ENCODE measurements around the gene SRGAP1.
"Not testable (repeated sequence)": the region's sequence is repeated elsewhere in the genome, so short reads cannot be mapped to it uniquely, and the experiment has no call there.

SRGAP1 gene

DNA sequence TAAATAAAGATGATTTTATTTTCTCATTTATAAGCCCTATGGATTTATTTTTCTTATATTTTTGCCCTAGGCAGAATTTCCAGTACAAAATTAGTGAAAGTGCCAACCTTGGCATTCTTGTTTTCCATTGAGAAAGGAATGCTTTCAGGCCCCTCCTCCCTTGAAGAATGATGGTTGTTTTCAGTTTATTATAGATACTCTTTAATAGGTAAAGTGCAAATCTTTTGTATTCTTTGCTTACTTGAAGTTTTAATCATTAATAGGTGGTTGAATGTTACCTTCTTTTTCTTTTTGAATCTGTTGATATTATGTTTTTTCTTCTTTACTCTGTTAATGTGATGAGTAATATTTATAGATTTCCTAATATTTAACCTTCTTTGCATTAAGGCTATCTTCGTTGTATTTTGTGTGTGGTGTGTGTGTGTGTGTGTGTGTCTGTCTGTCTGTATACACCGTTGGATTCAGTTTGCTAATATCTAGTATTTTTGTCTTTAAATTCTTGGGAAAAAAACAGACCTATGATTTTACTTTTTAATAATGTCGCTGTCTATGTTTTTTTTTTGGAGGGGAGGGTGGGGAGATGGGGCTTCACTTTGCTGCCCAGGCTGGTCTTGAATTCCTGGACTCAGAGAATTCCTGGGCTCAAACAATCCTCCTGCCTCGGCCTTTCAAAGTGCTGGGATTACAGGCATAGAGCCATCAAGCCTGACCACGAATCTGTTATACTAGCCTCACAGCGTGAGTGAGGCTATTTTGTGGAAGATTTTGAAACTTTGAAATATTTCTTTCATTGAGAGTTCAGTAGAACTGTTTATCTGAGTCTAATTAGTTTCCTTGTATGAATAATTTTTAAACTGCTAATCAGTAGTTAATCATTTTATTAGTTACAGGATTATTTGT lies 13.5 kb downstream of the SRGAP1 start:
- POLR2A ChIA-PET = no interaction called here

DNA sequence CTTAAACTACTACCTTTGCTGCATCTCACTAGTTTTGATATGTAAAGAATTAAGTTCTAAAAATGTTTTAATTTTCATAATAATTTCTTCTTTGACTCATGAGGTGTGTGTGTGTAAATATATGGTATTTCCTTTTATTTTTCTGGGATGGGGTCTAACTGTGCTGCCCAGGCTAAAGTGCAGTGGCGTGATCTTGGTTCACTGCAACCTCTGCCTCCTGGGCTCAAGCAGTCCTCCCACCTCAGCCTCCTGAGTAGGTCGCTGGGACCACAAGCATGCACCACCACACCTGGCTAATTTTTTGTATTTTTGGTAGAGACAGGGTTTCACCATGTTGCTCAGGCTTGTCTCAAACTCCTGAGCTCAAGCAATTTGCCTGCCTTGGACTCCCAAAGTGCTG lies 15.4 kb downstream of the SRGAP1 start:
- H3K4me1 ChIP-seq (ENCODE audit: control extremely low read depth in 1 of 4, control insufficient read depth in 4 of 4, insufficient read depth in 4 of 4, low read length in 3 of 4); H3K4me3 ChIP-seq (ENCODE audit: control insufficient read depth in 1 of 7, extremely low read depth in 1 of 7, insufficient read depth in 4 of 7, low read depth in 2 of 7, low read length in 6 of 7); CTCF ChIA-PET; H3K27me3 ChIP-seq (replicated peaks in 2 of 5; ENCODE audit: control insufficient read depth in 4 of 5, insufficient read depth in 5 of 5, low read length in 4 of 5); H3K27ac ChIP-seq (ENCODE audit: insufficient read depth in 1 of 2, low read depth in 1 of 2, low read length in 2 of 2, poor library complexity in 1 of 2, severe bottlenecking in 2 of 2); H3K36me3 ChIP-seq (ENCODE audit: control insufficient read depth in 4 of 4, insufficient read depth in 4 of 4, low read length in 3 of 4); DNase-seq; POLR2A ChIA-PET; H3K9me3 ChIP-seq (ENCODE audit: control extremely low read depth in 1 of 5, control insufficient read depth in 4 of 5, insufficient read depth in 2 of 5, low read depth in 1 of 5, low read length in 4 of 5): not testable (repeated sequence)
- WGBS (ENCODE audit: insufficient coverage) = 100% methylated on average over 2 of the region's 2 CpGs

More for the DNA sequence above, 13.5 kb downstream of the SRGAP1 start:
- DNase-seq = no peak
- WGBS (ENCODE audit: insufficient coverage) = 100% methylated on average over 2 of the region's 6 CpGs
- no peak overlapping the region for H3K4me3 ChIP-seq (ENCODE audit: control insufficient read depth in 1 of 7, extremely low read depth in 1 of 7, insufficient read depth in 4 of 7, low read depth in 2 of 7, low read length in 6 of 7)
- no peaks in the 10 kb centered on the region for H3K27me3 ChIP-seq (replicated peaks in 2 of 5; ENCODE audit: control insufficient read depth in 4 of 5, insufficient read depth in 5 of 5, low read length in 4 of 5)
- H3K27ac ChIP-seq (ENCODE audit: insufficient read depth in 1 of 2, low read depth in 1 of 2, low read length in 2 of 2, poor library complexity in 1 of 2, severe bottlenecking in 2 of 2) = no peak overlapping the region
- no peaks in the 10 kb centered on the region for H3K4me1 ChIP-seq (ENCODE audit: control extremely low read depth in 1 of 4, control insufficient read depth in 4 of 4, insufficient read depth in 4 of 4, low read length in 3 of 4)
- H3K9me3 ChIP-seq (ENCODE audit: control extremely low read depth in 1 of 5, control insufficient read depth in 4 of 5, insufficient read depth in 2 of 5, low read depth in 1 of 5, low read length in 4 of 5) = no peaks in the 10 kb centered on the region
- no peaks in the 10 kb centered on the region for H3K36me3 ChIP-seq (ENCODE audit: control insufficient read depth in 4 of 4, insufficient read depth in 4 of 4, low read length in 3 of 4)
- CTCF ChIA-PET = no interaction called here

DNA sequence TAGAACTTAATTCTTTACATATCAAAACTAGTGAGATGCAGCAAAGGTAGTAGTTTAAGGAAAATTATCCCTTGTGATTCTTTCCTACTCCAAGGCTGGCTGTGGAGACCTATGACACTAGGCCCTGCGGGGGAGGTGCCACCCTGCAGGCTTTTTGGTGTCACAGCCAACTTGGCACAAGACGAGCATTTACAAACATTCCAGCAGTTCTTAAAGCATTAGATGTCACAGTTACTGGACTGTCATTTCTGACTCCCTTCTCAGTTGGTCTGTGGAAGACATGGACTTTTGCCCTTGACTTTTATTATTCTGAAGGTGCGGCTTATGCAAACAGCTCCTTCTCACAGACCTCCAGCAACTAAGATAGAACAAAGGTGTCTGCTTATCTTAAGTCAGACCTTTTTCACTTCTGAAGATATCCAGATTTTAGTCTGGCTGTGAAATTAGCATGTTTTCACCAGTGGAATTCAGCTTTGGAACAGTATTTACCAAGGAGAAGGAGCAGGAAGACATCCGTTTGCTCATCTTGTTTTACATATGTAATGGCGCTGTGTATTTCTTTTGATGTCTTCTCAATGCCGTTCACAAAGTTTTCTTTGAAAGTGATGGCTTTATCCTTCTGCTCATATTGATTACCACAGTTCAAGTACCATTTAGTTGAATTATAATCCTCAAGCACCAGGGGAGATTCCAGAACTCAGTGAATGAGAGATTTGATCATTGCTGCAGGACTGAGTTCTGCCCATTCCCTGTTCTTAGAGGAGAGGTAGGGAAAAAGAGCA lies 17.9 kb downstream of the SRGAP1 start:
- no peak overlapping the region for H3K4me3 ChIP-seq (ENCODE audit: control insufficient read depth in 1 of 7, extremely low read depth in 1 of 7, insufficient read depth in 4 of 7, low read depth in 2 of 7, low read length in 6 of 7)
- ChIA-PET CTCF (no interaction called here), POLR2A (no interaction called here)
- no peaks in the 10 kb centered on the region for H3K9me3 ChIP-seq (ENCODE audit: control extremely low read depth in 1 of 5, control insufficient read depth in 4 of 5, insufficient read depth in 2 of 5, low read depth in 1 of 5, low read length in 4 of 5)
- no peaks in the 10 kb centered on the region for H3K27me3 ChIP-seq (replicated peaks in 2 of 5; ENCODE audit: control insufficient read depth in 4 of 5, insufficient read depth in 5 of 5, low read length in 4 of 5)
- no peak overlapping the region for H3K27ac ChIP-seq (ENCODE audit: insufficient read depth in 1 of 2, low read depth in 1 of 2, low read length in 2 of 2, poor library complexity in 1 of 2, severe bottlenecking in 2 of 2)
- 100% methylated on average over 6 of the region's 6 CpGs for WGBS (ENCODE audit: insufficient coverage)
- no peak for DNase-seq
- no peaks in the 10 kb centered on the region for H3K36me3 ChIP-seq (ENCODE audit: control insufficient read depth in 4 of 4, insufficient read depth in 4 of 4, low read length in 3 of 4)
- H3K4me1 ChIP-seq (ENCODE audit: control extremely low read depth in 1 of 4, control insufficient read depth in 4 of 4, insufficient read depth in 4 of 4, low read length in 3 of 4) = no peaks in the 10 kb centered on the region

DNA sequence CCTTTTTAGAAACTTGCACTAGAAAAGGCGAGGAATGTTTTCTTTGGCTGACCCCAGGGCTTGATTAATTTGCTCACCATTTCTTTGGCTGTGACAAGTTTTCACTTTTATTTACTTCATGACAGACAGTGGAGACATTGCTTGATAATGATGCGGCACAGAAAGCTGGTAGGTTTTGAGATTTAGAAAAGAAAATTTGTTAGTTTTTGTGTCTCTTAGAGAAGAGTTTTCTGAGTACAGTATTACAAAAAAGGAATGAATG lies 18.4 kb downstream of the SRGAP1 start:
- Histone ChIP-seq H3K4me1 (ENCODE audit: control extremely low read depth in 1 of 4, control insufficient read depth in 4 of 4, insufficient read depth in 4 of 4, low read length in 3 of 4) (no peaks in the 10 kb centered on the region), H3K27ac (ENCODE audit: insufficient read depth in 1 of 2, low read depth in 1 of 2, low read length in 2 of 2, poor library complexity in 1 of 2, severe bottlenecking in 2 of 2) (no peak overlapping the region), H3K36me3 (ENCODE audit: control insufficient read depth in 4 of 4, insufficient read depth in 4 of 4, low read length in 3 of 4) (no peaks in the 10 kb centered on the region), H3K27me3 (replicated peaks in 2 of 5; ENCODE audit: control insufficient read depth in 4 of 5, insufficient read depth in 5 of 5, low read length in 4 of 5) (no peaks in the 10 kb centered on the region), H3K4me3 (ENCODE audit: control insufficient read depth in 1 of 7, extremely low read depth in 1 of 7, insufficient read depth in 4 of 7, low read depth in 2 of 7, low read length in 6 of 7) (no peak overlapping the region), H3K9me3 (ENCODE audit: control extremely low read depth in 1 of 5, control insufficient read depth in 4 of 5, insufficient read depth in 2 of 5, low read depth in 1 of 5, low read length in 4 of 5) (no peaks in the 10 kb centered on the region)
- WGBS (ENCODE audit: insufficient coverage) = 100% methylated on average over 1 of the region's 2 CpGs
- DNase-seq = no peak
- POLR2A ChIA-PET = no interaction called here
- CTCF ChIA-PET = no interaction called here

GRCh38 chr12:63863658-63864453 lies 19.4 kb downstream of the SRGAP1 start:
- CTCF ChIA-PET = no interaction called here
- 92% methylated on average over 3 of the region's 5 CpGs for WGBS (ENCODE audit: insufficient coverage)
- H3K27me3 ChIP-seq (replicated peaks in 2 of 5; ENCODE audit: control insufficient read depth in 4 of 5, insufficient read depth in 5 of 5, low read length in 4 of 5) = no peaks in the 10 kb centered on the region
- H3K36me3 ChIP-seq (ENCODE audit: control insufficient read depth in 4 of 4, insufficient read depth in 4 of 4, low read length in 3 of 4) = no peaks in the 10 kb centered on the region
- H3K27ac ChIP-seq (ENCODE audit: insufficient read depth in 1 of 2, low read depth in 1 of 2, low read length in 2 of 2, poor library complexity in 1 of 2, severe bottlenecking in 2 of 2) = no peak overlapping the region
- no peak for DNase-seq
- POLR2A ChIA-PET = no interaction called here
- no peaks in the 10 kb centered on the region for H3K4me1 ChIP-seq (ENCODE audit: control extremely low read depth in 1 of 4, control insufficient read depth in 4 of 4, insufficient read depth in 4 of 4, low read length in 3 of 4)
- H3K9me3 ChIP-seq (ENCODE audit: control extremely low read depth in 1 of 5, control insufficient read depth in 4 of 5, insufficient read depth in 2 of 5, low read depth in 1 of 5, low read length in 4 of 5) = no peaks in the 10 kb centered on the region
- H3K4me3 ChIP-seq (ENCODE audit: control insufficient read depth in 1 of 7, extremely low read depth in 1 of 7, insufficient read depth in 4 of 7, low read depth in 2 of 7, low read length in 6 of 7) = no peak overlapping the region

GRCh38 chr12:63864454-63864706 lies 19.9 kb downstream of the SRGAP1 start:
- Histone ChIP-seq H3K36me3 (ENCODE audit: control insufficient read depth in 4 of 4, insufficient read depth in 4 of 4, low read length in 3 of 4) (no peaks in the 10 kb centered on the region), H3K4me3 (ENCODE audit: control insufficient read depth in 1 of 7, extremely low read depth in 1 of 7, insufficient read depth in 4 of 7, low read depth in 2 of 7, low read length in 6 of 7) (no peak overlapping the region), H3K27me3 (replicated peaks in 2 of 5; ENCODE audit: control insufficient read depth in 4 of 5, insufficient read depth in 5 of 5, low read length in 4 of 5) (no peaks in the 10 kb centered on the region), H3K4me1 (ENCODE audit: control extremely low read depth in 1 of 4, control insufficient read depth in 4 of 4, insufficient read depth in 4 of 4, low read length in 3 of 4) (no peaks in the 10 kb centered on the region), H3K9me3 (ENCODE audit: control extremely low read depth in 1 of 5, control insufficient read depth in 4 of 5, insufficient read depth in 2 of 5, low read depth in 1 of 5, low read length in 4 of 5) (no peaks in the 10 kb centered on the region), H3K27ac (ENCODE audit: insufficient read depth in 1 of 2, low read depth in 1 of 2, low read length in 2 of 2, poor library complexity in 1 of 2, severe bottlenecking in 2 of 2) (no peak overlapping the region)
- no peak for DNase-seq
- ChIA-PET POLR2A (no interaction called here), CTCF (no interaction called here)

DNA sequence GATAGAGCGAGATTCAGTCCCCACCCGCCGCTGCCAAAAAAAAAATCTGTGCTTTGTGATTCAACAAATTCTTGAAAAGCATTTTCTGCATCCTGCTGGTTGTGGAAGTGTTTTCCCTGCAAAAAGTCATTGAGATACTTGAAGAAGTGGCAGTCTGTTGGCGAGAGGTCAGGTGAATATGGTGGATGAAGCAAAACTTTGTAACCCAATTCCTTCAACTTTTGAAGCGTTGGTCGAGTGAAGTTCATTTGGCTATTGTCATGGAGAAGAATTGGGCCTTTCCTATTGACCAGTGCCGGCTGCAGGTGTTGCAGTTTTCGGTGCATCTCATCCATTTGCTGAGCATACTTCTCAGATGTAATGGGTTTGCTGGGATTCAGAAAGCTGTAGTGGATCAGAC lies 20.9 kb downstream of the SRGAP1 start:
- Histone ChIP-seq H3K4me1 (ENCODE audit: control extremely low read depth in 1 of 4, control insufficient read depth in 4 of 4, insufficient read depth in 4 of 4, low read length in 3 of 4) (no peaks in the 10 kb centered on the region), H3K9me3 (ENCODE audit: control extremely low read depth in 1 of 5, control insufficient read depth in 4 of 5, insufficient read depth in 2 of 5, low read depth in 1 of 5, low read length in 4 of 5) (no peaks in the 10 kb centered on the region), H3K36me3 (ENCODE audit: control insufficient read depth in 4 of 4, insufficient read depth in 4 of 4, low read length in 3 of 4) (no peaks in the 10 kb centered on the region), H3K27me3 (replicated peaks in 2 of 5; ENCODE audit: control insufficient read depth in 4 of 5, insufficient read depth in 5 of 5, low read length in 4 of 5) (no peaks in the 10 kb centered on the region), H3K4me3 (ENCODE audit: control insufficient read depth in 1 of 7, extremely low read depth in 1 of 7, insufficient read depth in 4 of 7, low read depth in 2 of 7, low read length in 6 of 7) (no peak overlapping the region), H3K27ac (ENCODE audit: insufficient read depth in 1 of 2, low read depth in 1 of 2, low read length in 2 of 2, poor library complexity in 1 of 2, severe bottlenecking in 2 of 2) (no peak overlapping the region)
- CTCF ChIA-PET = interaction anchor here (1.4 kb wide), 1 partner anchor 12 kb away, joined by 3 read pairs; no protein-coding TSS in a partner anchor
- POLR2A ChIA-PET = no interaction called here
- no peak for DNase-seq
- WGBS (ENCODE audit: insufficient coverage) = 100% methylated on average over 7 of the region's 8 CpGs
